Measurements from ENCODE around the gene TNKS2. TPM values are rescaled to one million over a fixed set of nuclear protein-coding genes. Genes with fewer than 3 reads are reported as not detected.
A peak's percentile ranks its signal among the peaks of the same experiment; 100 is the strongest.

TNKS2 gene
- polyA plus RNA-seq, 5 donors: 40.8 to 66.7 (median 60.9) TPM

- peak; percentile 82 to 83 for DNase-seq
Measured at GRCh38 chr10:91908337-91909116, 110.3 kb downstream of the TNKS2 start.

DNA sequence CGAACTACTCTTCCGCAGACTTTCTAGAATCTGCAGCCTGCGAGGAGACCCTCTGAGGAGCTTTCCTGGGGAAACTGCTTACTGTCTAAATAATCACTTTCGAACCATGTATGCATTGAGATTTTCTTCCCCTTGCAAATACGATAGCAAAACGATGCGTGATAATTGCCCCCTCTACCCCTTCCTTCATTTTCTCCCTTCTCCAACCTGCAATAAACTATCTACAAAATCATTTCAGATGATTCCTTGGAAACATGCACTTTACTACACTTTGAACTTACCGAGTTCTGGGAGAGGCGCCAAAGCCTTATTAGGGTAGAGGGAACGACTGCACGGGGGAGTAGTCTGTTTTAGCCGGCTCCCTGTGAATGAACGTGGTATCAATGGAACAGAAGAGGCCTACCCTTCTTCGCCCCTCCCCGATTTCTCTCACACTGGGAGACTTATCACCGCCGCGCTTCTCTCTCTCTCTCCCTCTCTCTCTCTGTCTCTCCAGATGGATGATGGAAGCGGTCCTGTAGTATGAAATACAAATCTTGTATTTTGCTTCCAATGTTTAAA is 111.0 kb downstream of the TNKS2 start, which contains the start of gene FGFBP3:
Gene FGFBP3 (minus strand): TSS at position 370 of the 561 bp plus-strand sequence. CDS start 517 bp downstream, outside the sequence.
- DNase-seq: peak; percentile 49 to 50

DNA sequence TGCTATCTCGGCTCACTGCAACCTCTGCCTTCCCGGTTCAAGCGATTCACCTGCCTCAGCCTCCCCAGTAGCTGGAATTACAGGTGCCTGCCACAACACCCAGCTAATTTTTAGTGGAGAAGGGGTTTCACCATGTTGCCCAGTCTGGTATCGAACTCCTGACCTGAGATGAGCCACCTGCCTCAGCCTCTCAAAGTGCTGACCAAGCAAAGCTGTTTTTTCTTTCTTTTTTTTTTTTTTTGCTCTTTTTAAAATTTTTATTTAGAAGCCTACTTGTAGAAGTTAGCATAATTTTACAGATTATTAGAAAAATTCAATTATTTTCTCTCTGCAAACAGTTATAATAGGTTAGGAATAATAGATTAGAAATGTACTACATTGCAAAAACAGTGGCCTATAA is 112.2 kb downstream of the TNKS2 start:
- no peak for DNase-seq

Other genes with a start within 250 kb of the TNKS2 start
- gene PPP1R3C, start 165.4 kb upstream of the TNKS2 start, polyA plus RNA-seq (ENCODE audit: insufficient read depth in 1 of 5, insufficient read length in 5 of 5, low replicate concordance in 1 of 5): 100 to 1,000 TPM; 201 to 225 (median 214) TPM
- 1 to 10 TPM; 2.9 to 4.1 (median 3.2) TPM for gene FGFBP3, start 111.1 kb downstream of the TNKS2 start, polyA plus RNA-seq (ENCODE audit: insufficient read depth in 1 of 5, insufficient read length in 5 of 5, low replicate concordance in 1 of 5)
- gene BTAF1, start 125.3 kb downstream of the TNKS2 start, polyA plus RNA-seq (ENCODE audit: insufficient read depth in 1 of 5, insufficient read length in 5 of 5, low replicate concordance in 1 of 5): 10 to 100 TPM; 34.2 to 61.6 (median 55.2) TPM

All from right lung (tissue), 5 donors.